ENCODE results near the gene VEGFA.

The VEGFA gene

DNA sequence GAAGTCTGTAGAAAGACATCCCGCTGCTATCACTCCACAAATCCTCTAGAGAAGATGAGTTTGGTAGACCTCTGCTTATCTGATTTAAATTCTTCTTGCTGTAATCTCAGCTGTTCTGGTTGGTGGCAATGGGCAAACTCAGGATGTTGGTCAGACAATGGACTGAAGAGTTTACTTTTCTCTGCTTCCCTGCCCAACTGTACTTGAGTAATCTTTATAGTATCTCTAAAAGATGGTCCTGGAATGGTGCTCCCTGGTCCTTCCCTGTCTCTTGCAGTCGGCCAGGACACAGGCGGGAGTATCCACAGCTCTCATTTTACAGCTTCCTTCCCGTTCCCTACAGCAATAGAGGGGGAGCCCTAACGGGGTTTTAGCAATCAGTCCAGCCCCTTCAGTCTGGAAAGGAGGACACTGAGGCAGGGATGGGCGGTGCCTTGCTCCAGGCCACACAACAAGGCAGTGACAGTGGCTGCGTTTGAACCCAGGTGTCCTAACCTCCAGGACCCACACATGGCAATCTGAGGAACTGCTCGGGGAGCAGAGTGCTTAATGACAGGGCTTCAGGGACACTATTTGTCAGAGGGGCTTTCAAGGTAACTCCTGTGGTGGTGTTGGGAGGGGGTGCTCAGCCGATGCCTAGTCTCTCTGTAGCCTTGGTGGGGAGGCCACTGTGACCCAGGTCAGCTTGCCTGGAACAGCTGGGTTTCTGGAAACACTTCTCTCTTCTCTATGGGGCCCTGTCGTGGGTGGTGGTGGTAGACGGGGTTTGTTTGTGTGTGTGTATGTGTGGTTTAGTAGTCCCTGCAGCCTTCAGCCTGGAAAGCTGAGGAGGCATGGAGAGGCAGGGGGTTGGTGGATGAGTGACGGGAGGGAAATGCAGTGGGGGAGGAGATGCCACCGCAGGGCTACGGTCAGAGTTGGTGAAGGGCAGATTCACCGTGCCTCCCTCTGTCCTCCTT is 9.5 kb upstream of the VEGFA start:
- H3K14ac ChIP-seq (ENCODE audit: low read length): no peak overlapping the region
- H3K27me3 ChIP-seq (ENCODE audit: control insufficient read depth in 3 of 3, insufficient read depth in 3 of 3, low read depth in 1 of 3, low read length in 3 of 3): peaks cover 0 to 62% (median 0%) of the 10 kb centered on the region in 3 experiments
- H2BK12ac ChIP-seq (ENCODE audit: low read length): no peak overlapping the region
- no peaks in the 10 kb centered on the region for H3K79me1 ChIP-seq (ENCODE audit: low read depth, low read length)
- H3K4me3 ChIP-seq (ENCODE audit: low read length in 2 of 2): no peak overlapping the region
- H3K36me3 ChIP-seq (replicated peaks in 1 of 2; ENCODE audit: control insufficient read depth in 2 of 2, insufficient read depth in 2 of 2, low read length in 2 of 2): no peaks in the 10 kb centered on the region
- H3K4me2 ChIP-seq (ENCODE audit: insufficient read depth, low read length, poor library complexity, severe bottlenecking): no peak overlapping the region
- H3K4me1 ChIP-seq (ENCODE audit: control insufficient read depth in 2 of 2, insufficient read depth in 1 of 2, low read depth in 1 of 2, low read length in 2 of 2): peaks cover 0 to 8% of the 10 kb centered on the region in 2 donors
- peak overlapping the region; percentile 22 for H2AK5ac ChIP-seq (ENCODE audit: low read depth, low read length)
- no peak overlapping the region for H3K27ac ChIP-seq (replicated peaks; ENCODE audit: low read length)
- H2BK15ac ChIP-seq (ENCODE audit: low read length): no peak overlapping the region
- H2AFZ ChIP-seq (ENCODE audit: low read length): no peak overlapping the region
- H4K8ac ChIP-seq (ENCODE audit: low read depth, low read length): no peak overlapping the region
- H3K18ac ChIP-seq (ENCODE audit: low read length): peak overlapping the region; percentile 22
- no CpG with 5 or more reads among the region's 15 CpGs for WGBS, 2 donors (ENCODE audit: extremely low coverage in 2 of 2, insufficient read length in 2 of 2, insufficient replicate concordance in 1 of 2)
- H3K9ac ChIP-seq (ENCODE audit: low read depth, low read length, poor library complexity): no peak overlapping the region
- no peaks in the 10 kb centered on the region for H3K9me3 ChIP-seq (replicated peaks in 1 of 2; ENCODE audit: control insufficient read depth in 2 of 2, insufficient read depth in 1 of 2, low read depth in 1 of 2, low read length in 2 of 2)
- H3K4ac ChIP-seq (ENCODE audit: low read length): no peak overlapping the region
- DNase-seq (ENCODE audit: low spot score): no peak
- H3K23ac ChIP-seq (ENCODE audit: low read depth, low read length, poor library complexity): no peak overlapping the region
- no peak overlapping the region for H4K91ac ChIP-seq (ENCODE audit: low read depth, low read length, poor library complexity)
- H2BK120ac ChIP-seq (ENCODE audit: low read depth, low read length): no peak overlapping the region
- H2BK5ac ChIP-seq (ENCODE audit: low read length): no peak overlapping the region

DNA sequence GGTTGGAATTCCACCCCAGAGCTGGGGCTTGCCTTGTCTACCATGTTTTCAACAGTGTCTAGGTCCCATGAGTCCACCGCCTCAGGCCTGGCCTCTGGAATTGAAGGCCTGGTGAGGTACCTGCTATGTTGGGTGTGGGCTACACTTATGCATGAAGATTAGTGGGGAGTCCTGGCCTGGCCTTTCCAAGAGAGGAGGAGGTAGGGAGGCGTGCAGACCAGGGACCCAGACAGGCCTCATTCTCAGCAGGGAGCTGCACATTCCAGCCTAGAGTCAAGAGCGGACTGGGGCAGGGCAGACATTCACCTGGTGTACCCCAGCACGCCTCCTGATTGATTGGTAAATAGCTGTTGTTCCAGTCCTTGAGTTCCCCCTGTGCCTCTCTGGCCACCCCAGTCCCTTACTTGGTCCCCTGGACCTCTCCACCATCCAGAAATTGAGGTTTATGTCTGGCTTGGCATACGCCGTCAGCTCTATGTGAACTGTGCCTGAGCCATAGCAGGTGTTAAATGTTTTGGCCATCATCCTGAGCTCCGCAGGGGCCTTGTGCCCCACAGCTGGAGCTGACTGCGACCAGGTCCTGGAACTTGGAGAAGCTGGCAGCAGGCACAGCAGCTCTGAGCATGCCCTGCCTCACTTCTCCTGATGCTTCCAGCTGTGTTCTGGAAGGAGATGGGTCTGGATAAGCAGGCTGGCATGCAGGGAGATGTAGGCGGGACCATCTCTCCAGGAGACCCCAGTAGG is 8.2 kb upstream of the VEGFA start:
- Histone ChIP-seq H2BK15ac (ENCODE audit: low read length) (no peak overlapping the region), H2BK120ac (ENCODE audit: low read depth, low read length) (no peak overlapping the region), H3K23ac (ENCODE audit: low read depth, low read length, poor library complexity) (no peak overlapping the region), H3K36me3 (replicated peaks in 1 of 2; ENCODE audit: control insufficient read depth in 2 of 2, insufficient read depth in 2 of 2, low read length in 2 of 2) (no peaks in the 10 kb centered on the region), H3K9ac (ENCODE audit: low read depth, low read length, poor library complexity) (no peak overlapping the region), H3K79me1 (ENCODE audit: low read depth, low read length) (no peaks in the 10 kb centered on the region), H3K4me3 (ENCODE audit: low read length in 2 of 2) (no peak overlapping the region), H4K8ac (ENCODE audit: low read depth, low read length) (no peak overlapping the region), H2AK5ac (ENCODE audit: low read depth, low read length) (no peak overlapping the region), H2BK12ac (ENCODE audit: low read length) (no peak overlapping the region), H2AFZ (ENCODE audit: low read length) (no peak overlapping the region), H3K14ac (ENCODE audit: low read length) (no peak overlapping the region), H3K9me3 (replicated peaks in 1 of 2; ENCODE audit: control insufficient read depth in 2 of 2, insufficient read depth in 1 of 2, low read depth in 1 of 2, low read length in 2 of 2) (no peaks in the 10 kb centered on the region), H3K27me3 (ENCODE audit: control insufficient read depth in 3 of 3, insufficient read depth in 3 of 3, low read depth in 1 of 3, low read length in 3 of 3) (peaks cover 0 to 69% (median 0%) of the 10 kb centered on the region in 3 experiments), H3K4ac (ENCODE audit: low read length) (no peak overlapping the region), H3K18ac (ENCODE audit: low read length) (no peak overlapping the region), H2BK5ac (ENCODE audit: low read length) (no peak overlapping the region), H3K4me2 (ENCODE audit: insufficient read depth, low read length, poor library complexity, severe bottlenecking) (no peak overlapping the region), H3K4me1 (ENCODE audit: control insufficient read depth in 2 of 2, insufficient read depth in 1 of 2, low read depth in 1 of 2, low read length in 2 of 2) (peaks cover 0 to 21% of the 10 kb centered on the region in 2 donors), H3K27ac (replicated peaks; ENCODE audit: low read length) (no peak overlapping the region), H4K91ac (ENCODE audit: low read depth, low read length, poor library complexity) (peak overlapping the region; percentile 9)
- no peak for DNase-seq (ENCODE audit: low spot score)
- no CpG with 5 or more reads among the region's 9 CpGs for WGBS, 2 donors (ENCODE audit: extremely low coverage in 2 of 2, insufficient read length in 2 of 2, insufficient replicate concordance in 1 of 2)

DNA sequence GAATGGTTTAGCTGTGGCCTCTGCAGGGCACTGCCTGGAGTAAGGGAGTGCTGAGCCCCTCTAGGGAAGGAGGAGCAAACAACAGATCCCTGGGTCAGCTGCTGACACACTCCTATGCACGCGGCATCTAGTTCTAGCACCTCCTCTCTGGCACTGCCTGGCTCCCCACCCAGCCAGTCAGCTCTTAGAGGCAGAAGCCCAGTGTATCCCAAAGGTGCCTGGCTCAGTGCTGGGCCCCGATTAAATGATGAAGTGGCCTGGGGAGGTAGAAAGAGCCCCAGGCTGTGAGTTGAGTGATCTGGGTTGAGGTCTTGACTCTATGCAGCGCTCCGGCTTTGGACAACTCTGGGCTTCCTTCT is 7.6 kb upstream of the VEGFA start:
- no CpG with 5 or more reads among the region's 5 CpGs for WGBS, 2 donors (ENCODE audit: extremely low coverage in 2 of 2, insufficient read length in 2 of 2, insufficient replicate concordance in 1 of 2)
- no peak overlapping the region for H3K4me3 ChIP-seq (ENCODE audit: low read length in 2 of 2)
- no peaks in the 10 kb centered on the region for H3K79me1 ChIP-seq (ENCODE audit: low read depth, low read length)
- H3K4me1 ChIP-seq (ENCODE audit: control insufficient read depth in 2 of 2, insufficient read depth in 1 of 2, low read depth in 1 of 2, low read length in 2 of 2): peaks cover 0 to 26% of the 10 kb centered on the region in 2 donors
- no peak overlapping the region for H3K9ac ChIP-seq (ENCODE audit: low read depth, low read length, poor library complexity)
- no peak for DNase-seq (ENCODE audit: low spot score)
- no peak overlapping the region for H3K4me2 ChIP-seq (ENCODE audit: insufficient read depth, low read length, poor library complexity, severe bottlenecking)
- no peak overlapping the region for H2BK120ac ChIP-seq (ENCODE audit: low read depth, low read length)
- no peak overlapping the region for H2BK15ac ChIP-seq (ENCODE audit: low read length)
- peaks cover 0 to 73% (median 0%) of the 10 kb centered on the region in 3 experiments for H3K27me3 ChIP-seq (ENCODE audit: control insufficient read depth in 3 of 3, insufficient read depth in 3 of 3, low read depth in 1 of 3, low read length in 3 of 3)
- no peak overlapping the region for H2AFZ ChIP-seq (ENCODE audit: low read length)
- no peak overlapping the region for H4K8ac ChIP-seq (ENCODE audit: low read depth, low read length)
- H3K23ac ChIP-seq (ENCODE audit: low read depth, low read length, poor library complexity): no peak overlapping the region
- H3K9me3 ChIP-seq (replicated peaks in 1 of 2; ENCODE audit: control insufficient read depth in 2 of 2, insufficient read depth in 1 of 2, low read depth in 1 of 2, low read length in 2 of 2): no peaks in the 10 kb centered on the region
- no peak overlapping the region for H3K14ac ChIP-seq (ENCODE audit: low read length)
- no peak overlapping the region for H2BK12ac ChIP-seq (ENCODE audit: low read length)
- no peak overlapping the region for H4K91ac ChIP-seq (ENCODE audit: low read depth, low read length, poor library complexity)
- H3K27ac ChIP-seq (replicated peaks; ENCODE audit: low read length): no peak overlapping the region
- no peak overlapping the region for H2AK5ac ChIP-seq (ENCODE audit: low read depth, low read length)
- H2BK5ac ChIP-seq (ENCODE audit: low read length): no peak overlapping the region
- H3K36me3 ChIP-seq (replicated peaks in 1 of 2; ENCODE audit: control insufficient read depth in 2 of 2, insufficient read depth in 2 of 2, low read length in 2 of 2): no peaks in the 10 kb centered on the region
- no peak overlapping the region for H3K4ac ChIP-seq (ENCODE audit: low read length)
- H3K18ac ChIP-seq (ENCODE audit: low read length): no peak overlapping the region
